ENCODE results near the gene EVA1A.

EVA1A gene

DNA sequence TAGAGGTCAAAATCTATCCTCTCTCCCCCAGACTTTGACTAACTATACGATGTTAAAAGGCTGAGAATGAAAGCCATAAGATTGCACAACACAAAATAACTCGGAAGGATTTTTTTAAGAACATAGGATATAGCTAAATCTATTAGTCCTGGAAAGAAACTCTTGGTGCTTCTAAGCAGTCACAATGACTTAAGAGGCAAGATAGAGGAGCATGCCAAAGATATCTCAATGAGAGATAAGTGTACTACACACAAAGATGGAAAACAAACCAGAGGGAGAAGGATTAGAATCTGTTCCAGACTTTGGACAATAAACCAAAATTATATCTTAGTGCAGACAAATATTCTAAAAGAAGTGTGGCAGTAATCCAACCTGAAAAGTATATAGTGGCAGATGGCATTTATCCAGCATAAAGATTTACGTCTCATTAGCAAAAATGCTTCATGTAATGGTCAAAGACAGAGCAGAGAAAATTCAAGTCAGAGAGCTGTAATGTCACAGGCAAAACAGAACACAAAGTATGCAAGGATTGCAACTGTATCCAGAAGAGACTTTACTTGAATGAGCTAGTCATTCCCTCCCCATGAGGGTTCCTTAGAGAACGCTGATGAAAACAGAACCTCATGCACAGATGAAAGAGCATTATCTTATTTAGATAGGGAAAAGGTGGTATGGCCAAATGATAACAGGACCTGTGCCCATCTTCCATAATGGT is 28.8 kb upstream of the EVA1A start:
- no peak overlapping the region for H3K27ac ChIP-seq (ENCODE audit: low read depth, low read length)
- H3K27me3 ChIP-seq (ENCODE audit: control insufficient read depth, insufficient read depth, low read length), result no peaks in the 10 kb centered on the region
- no peaks in the 10 kb centered on the region for H3K36me3 ChIP-seq (ENCODE audit: control insufficient read depth, insufficient read depth, low read length)
- H3K9ac ChIP-seq (ENCODE audit: low read length), result no peak overlapping the region
- no peaks in the 10 kb centered on the region for H3K4me1 ChIP-seq (ENCODE audit: control insufficient read depth, insufficient read depth, low read length)
- H3K4me3 ChIP-seq (ENCODE audit: low read depth, low read length), result no peak overlapping the region
- H3K9me3 ChIP-seq (ENCODE audit: control insufficient read depth, insufficient read depth, low read depth, low read length), result 0 out of 2 replicates have a peak, but pooled peaks cover 3% of the 10 kb centered on the region

DNA sequence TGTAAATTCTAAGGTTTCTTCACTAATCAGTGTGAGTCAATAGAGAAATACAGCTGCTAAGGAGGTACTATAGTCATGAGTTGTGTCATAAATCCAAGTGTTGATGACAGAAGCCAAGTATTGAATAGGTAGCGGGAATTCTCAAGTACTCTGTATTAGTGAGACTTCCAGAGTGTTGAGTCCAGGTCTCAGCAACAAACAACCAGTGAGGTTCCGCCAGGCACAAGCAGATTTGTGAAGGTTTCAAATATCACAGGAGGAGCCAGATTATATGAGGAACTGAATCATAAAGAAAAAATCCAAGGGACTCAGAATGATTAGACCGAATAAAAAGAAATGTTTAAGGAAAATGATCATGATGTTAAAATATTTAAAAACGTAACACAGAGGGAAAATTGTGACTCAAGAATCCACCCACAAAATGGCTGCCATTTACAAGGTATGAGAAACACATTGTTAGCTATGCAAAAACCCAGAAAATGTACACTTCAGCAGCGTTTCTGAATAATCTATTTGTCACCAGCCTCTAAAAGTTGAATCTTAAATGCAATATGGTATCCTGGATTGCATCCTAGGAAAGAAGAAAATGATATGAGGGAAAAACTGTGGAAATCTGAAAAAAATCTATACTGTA is 27.3 kb upstream of the EVA1A start:
- H3K27ac ChIP-seq (ENCODE audit: low read depth, low read length), result no peak overlapping the region
- H3K36me3 ChIP-seq (ENCODE audit: control insufficient read depth, insufficient read depth, low read length), result no peaks in the 10 kb centered on the region
- H3K4me3 ChIP-seq (ENCODE audit: low read depth, low read length), result no peak overlapping the region
- H3K9ac ChIP-seq (ENCODE audit: low read length), result no peak overlapping the region
- H3K4me1 ChIP-seq (ENCODE audit: control insufficient read depth, insufficient read depth, low read length), result no peaks in the 10 kb centered on the region
- no peaks in the 10 kb centered on the region for H3K27me3 ChIP-seq (ENCODE audit: control insufficient read depth, insufficient read depth, low read length)
- H3K9me3 ChIP-seq (ENCODE audit: control insufficient read depth, insufficient read depth, low read depth, low read length), result 0 out of 2 replicates have a peak, but pooled peaks cover 3% of the 10 kb centered on the region

DNA sequence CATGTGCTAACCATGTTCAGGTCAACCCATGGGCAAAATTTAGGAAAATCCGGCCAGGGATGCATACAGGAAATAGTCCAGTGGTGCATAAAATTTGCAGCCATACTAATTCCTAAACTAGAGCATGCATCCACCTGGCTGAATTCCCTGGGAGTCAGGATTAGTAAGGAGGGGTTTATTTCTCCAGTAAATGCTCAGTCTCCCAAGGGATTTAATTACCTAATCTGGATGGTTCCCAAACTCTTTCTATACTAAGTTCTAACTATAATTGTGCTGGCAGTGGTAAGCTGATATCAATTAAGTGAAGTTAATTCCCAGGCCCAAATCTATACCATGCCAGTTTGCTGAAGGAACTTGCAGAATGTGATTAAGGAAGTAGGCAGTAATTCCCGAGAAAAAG is 26.2 kb upstream of the EVA1A start:
- H3K4me3 ChIP-seq (ENCODE audit: low read depth, low read length), result no peak overlapping the region
- no peaks in the 10 kb centered on the region for H3K36me3 ChIP-seq (ENCODE audit: control insufficient read depth, insufficient read depth, low read length)
- H3K9ac ChIP-seq (ENCODE audit: low read length), result no peak overlapping the region
- 0 out of 2 replicates have a peak, but pooled peaks cover 3% of the 10 kb centered on the region for H3K9me3 ChIP-seq (ENCODE audit: control insufficient read depth, insufficient read depth, low read depth, low read length)
- no peaks in the 10 kb centered on the region for H3K27me3 ChIP-seq (ENCODE audit: control insufficient read depth, insufficient read depth, low read length)
- no peak overlapping the region for H3K27ac ChIP-seq (ENCODE audit: low read depth, low read length)
- H3K4me1 ChIP-seq (ENCODE audit: control insufficient read depth, insufficient read depth, low read length), result no peaks in the 10 kb centered on the region

DNA sequence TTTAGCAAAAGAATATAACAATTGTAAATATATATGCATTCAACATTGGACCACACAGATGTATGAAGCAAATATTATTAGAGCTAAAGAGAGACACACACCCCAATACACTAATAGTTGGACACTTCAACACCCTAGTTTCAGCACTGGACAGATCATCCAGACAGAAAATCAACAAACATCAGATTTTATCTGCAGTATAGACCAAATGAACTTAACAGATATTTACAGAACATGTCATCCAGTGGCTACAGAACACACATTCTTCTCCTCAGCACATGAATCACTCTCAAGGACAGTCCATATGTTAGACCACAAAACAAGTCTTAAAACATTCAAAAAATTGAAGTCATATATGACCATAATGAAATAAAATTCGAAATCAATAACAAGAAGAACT is 22.1 kb upstream of the EVA1A start:
- Histone ChIP-seq H3K27me3 (ENCODE audit: control insufficient read depth, insufficient read depth, low read length) (no peaks in the 10 kb centered on the region), H3K4me3 (ENCODE audit: low read depth, low read length) (no peak overlapping the region), H3K36me3 (ENCODE audit: control insufficient read depth, insufficient read depth, low read length) (no peaks in the 10 kb centered on the region), H3K4me1 (ENCODE audit: control insufficient read depth, insufficient read depth, low read length) (no peaks in the 10 kb centered on the region), H3K9me3 (ENCODE audit: control insufficient read depth, insufficient read depth, low read depth, low read length) (no peaks in the 10 kb centered on the region), H3K27ac (ENCODE audit: low read depth, low read length) (no peak overlapping the region), H3K9ac (ENCODE audit: low read length) (no peak overlapping the region)

DNA sequence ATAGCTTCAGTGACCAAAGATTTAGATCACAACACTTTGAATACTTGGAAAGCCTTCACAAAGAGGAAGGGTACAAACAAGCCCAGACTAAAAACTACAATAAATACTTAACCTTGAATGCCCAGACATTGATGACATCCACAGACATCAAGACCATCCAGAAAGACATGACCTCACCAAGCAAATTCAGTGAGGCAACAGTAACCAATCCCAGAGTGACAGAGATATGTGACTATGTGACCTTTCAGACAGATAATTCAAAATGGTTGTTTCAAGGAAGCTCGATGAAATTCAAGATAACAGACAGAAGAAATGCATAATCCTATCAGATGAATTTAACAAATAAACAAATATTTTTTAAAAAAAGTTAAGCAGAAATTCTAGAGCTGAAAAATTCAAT is 19.9 kb upstream of the EVA1A start:
- H3K9me3 ChIP-seq (ENCODE audit: control insufficient read depth, insufficient read depth, low read depth, low read length), result no peaks in the 10 kb centered on the region
- H3K36me3 ChIP-seq (ENCODE audit: control insufficient read depth, insufficient read depth, low read length), result no peaks in the 10 kb centered on the region
- H3K4me1 ChIP-seq (ENCODE audit: control insufficient read depth, insufficient read depth, low read length), result no peaks in the 10 kb centered on the region
- H3K4me3 ChIP-seq (ENCODE audit: low read depth, low read length), result no peak overlapping the region
- H3K27ac ChIP-seq (ENCODE audit: low read depth, low read length), result no peak overlapping the region
- no peak overlapping the region for H3K9ac ChIP-seq (ENCODE audit: low read length)
- H3K27me3 ChIP-seq (ENCODE audit: control insufficient read depth, insufficient read depth, low read length), result no peaks in the 10 kb centered on the region

DNA sequence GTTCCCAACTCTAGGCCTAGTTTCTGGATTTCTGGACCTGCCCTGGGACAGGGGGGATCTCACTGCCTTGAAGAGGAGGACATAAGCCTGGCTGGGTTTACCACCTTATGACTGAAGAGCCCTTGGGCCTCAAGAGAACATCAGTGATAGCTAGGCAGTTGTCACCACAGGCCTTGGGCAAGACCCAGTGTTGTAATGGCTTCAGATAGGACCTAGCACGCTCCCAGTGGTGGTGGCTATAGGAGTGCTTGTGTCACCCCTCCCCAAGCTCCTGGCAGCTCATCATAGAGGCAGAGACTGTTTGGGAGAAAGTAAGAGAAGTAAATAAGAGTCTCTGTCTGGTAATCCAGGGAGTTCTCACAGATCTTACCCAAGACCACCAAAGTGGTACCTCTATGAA is 19.4 kb upstream of the EVA1A start:
- H3K27me3 ChIP-seq (ENCODE audit: control insufficient read depth, insufficient read depth, low read length), result no peaks in the 10 kb centered on the region
- H3K9me3 ChIP-seq (ENCODE audit: control insufficient read depth, insufficient read depth, low read depth, low read length), result no peaks in the 10 kb centered on the region
- no peaks in the 10 kb centered on the region for H3K36me3 ChIP-seq (ENCODE audit: control insufficient read depth, insufficient read depth, low read length)
- no peak overlapping the region for H3K4me3 ChIP-seq (ENCODE audit: low read depth, low read length)
- H3K4me1 ChIP-seq (ENCODE audit: control insufficient read depth, insufficient read depth, low read length), result no peaks in the 10 kb centered on the region
- no peak overlapping the region for H3K9ac ChIP-seq (ENCODE audit: low read length)
- no peak overlapping the region for H3K27ac ChIP-seq (ENCODE audit: low read depth, low read length)

DNA sequence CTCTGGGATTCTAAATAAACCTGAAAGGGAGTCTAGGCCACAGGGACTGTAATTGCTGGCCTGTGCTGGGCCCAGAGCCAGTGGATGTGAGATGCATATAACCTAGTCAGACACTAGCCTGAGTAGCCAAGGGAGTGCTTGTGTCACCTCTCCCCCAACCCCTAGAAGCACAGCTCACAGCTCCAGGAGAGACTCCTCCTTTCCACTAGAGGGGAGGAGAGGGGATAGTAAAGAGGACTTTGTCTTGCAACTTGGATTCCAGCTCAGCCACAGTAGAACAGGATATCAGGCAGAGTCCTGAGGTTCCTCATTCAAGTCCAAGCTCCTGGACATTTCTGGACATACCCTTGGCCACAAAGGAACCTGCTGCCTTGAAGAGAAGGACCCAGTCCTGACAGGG is 18.4 kb upstream of the EVA1A start:
- Histone ChIP-seq H3K4me3 (ENCODE audit: low read depth, low read length) (no peak overlapping the region), H3K27me3 (ENCODE audit: control insufficient read depth, insufficient read depth, low read length) (no peaks in the 10 kb centered on the region), H3K9me3 (ENCODE audit: control insufficient read depth, insufficient read depth, low read depth, low read length) (no peaks in the 10 kb centered on the region), H3K4me1 (ENCODE audit: control insufficient read depth, insufficient read depth, low read length) (no peaks in the 10 kb centered on the region), H3K27ac (ENCODE audit: low read depth, low read length) (no peak overlapping the region), H3K9ac (ENCODE audit: low read length) (no peak overlapping the region), H3K36me3 (ENCODE audit: control insufficient read depth, insufficient read depth, low read length) (no peaks in the 10 kb centered on the region)

DNA sequence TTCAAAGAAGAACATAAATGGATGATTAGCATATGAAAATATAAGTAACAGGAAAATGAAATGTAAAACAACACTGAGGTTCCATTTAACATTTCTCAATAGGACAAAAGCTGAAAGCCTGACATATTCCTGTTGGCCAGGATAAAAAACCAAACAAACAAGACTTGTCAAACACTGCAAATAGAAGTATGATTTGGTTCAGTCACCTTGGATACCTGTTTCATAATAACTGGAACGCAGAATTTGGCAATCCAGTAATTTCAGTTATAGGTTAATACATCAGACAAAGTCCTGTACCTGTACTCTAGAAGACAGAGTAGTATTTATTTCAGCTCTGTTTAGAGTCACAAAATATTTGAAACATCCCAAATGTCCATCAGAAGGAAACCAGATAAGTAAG is 16.5 kb upstream of the EVA1A start:
- Histone ChIP-seq H3K9me3 (ENCODE audit: control insufficient read depth, insufficient read depth, low read depth, low read length) (no peaks in the 10 kb centered on the region), H3K9ac (ENCODE audit: low read length) (no peak overlapping the region), H3K4me3 (ENCODE audit: low read depth, low read length) (no peak overlapping the region), H3K27ac (ENCODE audit: low read depth, low read length) (no peak overlapping the region), H3K4me1 (ENCODE audit: control insufficient read depth, insufficient read depth, low read length) (no peaks in the 10 kb centered on the region), H3K36me3 (ENCODE audit: control insufficient read depth, insufficient read depth, low read length) (no peaks in the 10 kb centered on the region), H3K27me3 (ENCODE audit: control insufficient read depth, insufficient read depth, low read length) (no peaks in the 10 kb centered on the region)

DNA sequence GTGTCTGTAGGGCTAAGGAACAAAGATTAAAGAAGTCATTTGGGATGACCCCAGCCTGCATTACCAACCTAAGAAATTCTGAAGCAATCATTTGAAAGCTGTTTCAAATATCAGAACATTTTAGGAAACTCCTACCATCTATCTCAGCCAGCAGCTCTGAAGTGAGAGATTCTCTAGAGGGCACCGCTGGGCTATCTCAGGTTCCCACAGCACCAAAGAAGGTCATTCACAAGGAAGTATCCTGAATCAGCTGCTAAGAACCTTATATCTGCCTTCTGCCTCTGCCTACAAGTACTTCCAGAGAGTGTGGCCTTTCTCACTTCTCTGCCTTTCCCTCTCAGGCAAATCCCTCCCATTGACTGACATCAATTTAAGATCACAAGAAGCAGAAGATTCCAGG is 13.4 kb upstream of the EVA1A start:
- Histone ChIP-seq H3K4me1 (ENCODE audit: control insufficient read depth, insufficient read depth, low read length) (peaks cover 7% of the 10 kb centered on the region; the same call in 1 of the 2 replicates), H3K27ac (ENCODE audit: low read depth, low read length) (no peak overlapping the region), H3K4me3 (ENCODE audit: low read depth, low read length) (no peak overlapping the region), H3K9me3 (ENCODE audit: control insufficient read depth, insufficient read depth, low read depth, low read length) (no peaks in the 10 kb centered on the region), H3K36me3 (ENCODE audit: control insufficient read depth, insufficient read depth, low read length) (no peaks in the 10 kb centered on the region), H3K27me3 (ENCODE audit: control insufficient read depth, insufficient read depth, low read length) (no peaks in the 10 kb centered on the region), H3K9ac (ENCODE audit: low read length) (no peak overlapping the region)

DNA sequence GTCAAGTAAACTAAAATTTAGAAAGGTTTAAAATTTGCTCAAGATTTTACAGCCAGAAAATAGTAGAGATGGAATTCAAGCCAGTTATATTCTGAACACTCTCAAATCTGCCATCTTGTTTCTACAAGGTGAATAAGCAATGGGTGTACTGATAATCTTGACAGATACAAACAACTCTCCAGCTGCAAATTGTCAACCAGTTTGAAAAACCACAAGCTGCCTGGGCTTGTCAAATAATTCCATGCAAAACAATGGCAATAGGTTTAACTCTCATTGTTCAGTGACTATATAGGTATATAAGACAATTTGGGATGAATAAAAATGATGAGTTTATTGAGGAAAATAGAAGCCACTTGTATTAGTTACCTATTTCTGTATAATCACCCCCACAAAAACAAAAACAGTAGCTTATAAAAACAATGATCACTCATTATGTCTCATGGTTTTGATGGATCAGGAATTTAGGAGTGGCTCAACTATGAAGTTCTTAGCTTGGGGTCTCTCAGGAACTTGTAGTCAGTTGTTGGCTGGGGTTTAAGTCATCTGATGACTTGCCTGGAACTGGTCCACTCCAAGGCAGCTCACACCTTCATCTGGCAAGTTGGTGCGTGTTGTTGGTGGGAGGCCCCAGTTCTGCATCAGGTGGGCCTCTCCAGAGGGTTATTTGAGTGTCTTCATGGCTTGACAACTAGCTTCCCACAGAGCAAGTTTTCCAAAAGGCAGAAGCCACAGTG is 12.6 kb upstream of the EVA1A start:
- Histone ChIP-seq H3K4me3 (ENCODE audit: low read depth, low read length) (no peak overlapping the region), H3K27me3 (ENCODE audit: control insufficient read depth, insufficient read depth, low read length) (no peaks in the 10 kb centered on the region), H3K4me1 (ENCODE audit: control insufficient read depth, insufficient read depth, low read length) (peaks cover 7% of the 10 kb centered on the region; the same call in 1 of the 2 replicates), H3K36me3 (ENCODE audit: control insufficient read depth, insufficient read depth, low read length) (no peaks in the 10 kb centered on the region), H3K27ac (ENCODE audit: low read depth, low read length) (no peak overlapping the region), H3K9me3 (ENCODE audit: control insufficient read depth, insufficient read depth, low read depth, low read length) (no peaks in the 10 kb centered on the region), H3K9ac (ENCODE audit: low read length) (no peak overlapping the region)

Data from HUES6 (cell line).